HG02970 (cell line): ENCODE results near the gene C19orf47.
"Not testable (repeated sequence)": the region's sequence is repeated elsewhere in the genome, so short reads cannot be mapped to it uniquely, and the experiment has no call there.

Experiments used
- ATAC-seq: cut with Tn5 transposase; IDR thresholded peaks from one replicate; pipeline ENCODE4 v1.9.1; 2021; ENCODE audit warnings: mild to moderate bottlenecking, moderate library complexity, moderate number of reproducible peaks; ENCODE audit not compliant: unreplicated experiment, low FRiP score

Gene C19orf47

GRCh38 chr19:40356681-40357595 lies 8.7 kb upstream of the C19orf47 start:
- ATAC-seq = no peak

GRCh38 chr19:40355975-40356680 lies 7.9 kb upstream of the C19orf47 start:
- ATAC-seq = no peak

- ATAC-seq = no peak
These were observed 837 bp upstream of the C19orf47 start for GRCh38 chr19:40348961-40349507.

- no peak for ATAC-seq
These were observed 3.8 kb downstream of the C19orf47 start for GRCh38 chr19:40344422-40344821.

- no peak for ATAC-seq
These were observed 5.4 kb downstream of the C19orf47 start for GRCh38 chr19:40342644-40343311.

GRCh38 chr19:40341601-40342482 lies 6.4 kb downstream of the C19orf47 start:
- no peak for ATAC-seq

- no peak for ATAC-seq
These were observed 9.0 kb downstream of the C19orf47 start for GRCh38 chr19:40339018-40339728.

GRCh38 chr19:40337594-40337993 lies 10.6 kb downstream of the C19orf47 start:
- no peak for ATAC-seq

- ATAC-seq = no peak
These were observed 11.1 kb downstream of the C19orf47 start for GRCh38 chr19:40337107-40337506.

GRCh38 chr19:40336601-40336900 lies 11.6 kb downstream of the C19orf47 start:
- no peak for ATAC-seq

GRCh38 chr19:40335855-40336600 lies 12.2 kb downstream of the C19orf47 start:
- ATAC-seq = no peak

GRCh38 chr19:40335101-40335500 lies 13.1 kb downstream of the C19orf47 start:
- no peak for ATAC-seq

GRCh38 chr19:40333083-40333482 lies 15.1 kb downstream of the C19orf47 start:
- ATAC-seq = not testable (repeated sequence)

GRCh38 chr19:40332669-40333068 lies 15.5 kb downstream of the C19orf47 start:
- ATAC-seq = no peak

- ATAC-seq = no peak
These were observed 17.1 kb downstream of the C19orf47 start for GRCh38 chr19:40331052-40331451.

GRCh38 chr19:40326201-40326600 lies 22.0 kb downstream of the C19orf47 start:
- ATAC-seq = no peak

- no peak for ATAC-seq
These were observed 24.5 kb downstream of the C19orf47 start for GRCh38 chr19:40323705-40324104.

GRCh38 chr19:40322951-40323615 lies 25.1 kb downstream of the C19orf47 start:
- no peak for ATAC-seq
